ENCODE results near the gene CLEC3B.
"Not testable (repeated sequence)": the region's sequence is repeated elsewhere in the genome, so short reads cannot be mapped to it uniquely, and the experiment has no call there.

Gene CLEC3B

DNA sequence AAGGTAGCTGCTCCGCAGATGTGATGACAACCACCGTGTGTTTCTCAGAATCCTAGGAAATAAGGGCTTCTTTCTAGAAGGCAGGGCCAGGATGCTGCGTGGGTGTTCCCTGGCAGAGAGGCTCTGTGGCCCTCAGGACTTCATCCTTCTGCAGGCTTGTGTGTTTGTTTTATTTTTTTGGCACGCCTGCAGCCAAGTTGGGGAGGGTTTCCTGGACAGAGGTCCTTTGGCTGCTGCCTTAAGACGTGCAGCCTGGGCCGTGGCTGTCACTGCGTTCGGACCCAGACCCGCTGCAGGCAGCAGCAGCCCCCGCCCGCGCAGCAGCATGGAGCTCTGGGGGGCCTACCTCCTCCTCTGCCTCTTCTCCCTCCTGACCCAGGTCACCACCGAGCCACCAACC is at the start of gene CLEC3B:
CLEC3B (plus strand) TSS at position 266 of the 400 bp plus-strand sequence; CDS start at position 326, 60 bp downstream.
- no peak for DNase-seq (ENCODE audit: low read depth)
- TF ChIP-seq CTCF (IDR thresholded peaks at IDR 0.05; ENCODE audit: insufficient read depth, low read depth, low read length, missing control alignments) = no peak
- no peak within 1 kb of the TSS for H3K4me3 ChIP-seq (ENCODE audit: low read length)

- no peak for TF ChIP-seq CTCF (IDR thresholded peaks at IDR 0.05; ENCODE audit: insufficient read depth, low read depth, low read length, missing control alignments)
- H3K4me3 ChIP-seq (ENCODE audit: low read length) = no peak overlapping the region
- peak; percentile 74 for DNase-seq (ENCODE audit: low read depth)
These were observed 44.9 kb upstream of the CLEC3B start for GRCh38 chr3:44981220-44981619.

- H3K4me3 ChIP-seq (ENCODE audit: low read length) = no peak overlapping the region
- TF ChIP-seq CTCF (IDR thresholded peaks at IDR 0.05; ENCODE audit: insufficient read depth, low read depth, low read length, missing control alignments) = no peak
- DNase-seq (ENCODE audit: low read depth) = no peak
These were observed 44.4 kb upstream of the CLEC3B start for GRCh38 chr3:44981751-44982150.

GRCh38 chr3:44982817-44983216 is 43.3 kb upstream of the CLEC3B start:
- no peak for DNase-seq (ENCODE audit: low read depth)
- H3K4me3 ChIP-seq (ENCODE audit: low read length) = no peak overlapping the region
- TF ChIP-seq CTCF (IDR thresholded peaks at IDR 0.05; ENCODE audit: insufficient read depth, low read depth, low read length, missing control alignments) = no peak

DNA sequence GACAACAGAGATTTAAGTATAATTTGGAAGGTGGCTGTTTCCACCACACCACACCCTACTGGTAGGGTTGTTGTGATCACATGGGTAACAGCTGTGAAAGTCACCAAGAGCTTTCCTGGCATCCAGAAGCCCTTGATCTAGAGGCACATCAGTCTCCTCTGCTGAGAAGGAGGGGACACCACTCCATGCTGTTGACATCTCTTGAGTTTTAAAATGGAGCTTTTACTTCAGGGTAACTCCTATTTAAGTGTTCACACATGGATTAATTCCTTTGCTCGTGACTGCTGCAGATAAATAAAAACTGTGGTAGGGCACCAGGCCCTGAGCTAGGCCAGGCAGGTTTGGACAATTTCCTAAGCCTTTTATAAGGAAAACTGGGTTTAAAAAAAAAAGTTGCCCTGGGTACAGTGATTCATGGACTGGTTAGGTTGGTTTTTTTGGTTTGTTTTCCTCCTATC is 42.6 kb upstream of the CLEC3B start:
- H3K4me3 ChIP-seq (ENCODE audit: low read length) = no peak overlapping the region
- peak; percentile 91 for DNase-seq (ENCODE audit: low read depth)
- peak; percentile 1 for TF ChIP-seq CTCF (IDR thresholded peaks at IDR 0.05; ENCODE audit: insufficient read depth, low read depth, low read length, missing control alignments)

- no peak overlapping the region for H3K4me3 ChIP-seq (ENCODE audit: low read length)
- DNase-seq (ENCODE audit: low read depth) = no peak
- TF ChIP-seq CTCF (IDR thresholded peaks at IDR 0.05; ENCODE audit: insufficient read depth, low read depth, low read length, missing control alignments) = no peak
These were observed 41.8 kb upstream of the CLEC3B start for GRCh38 chr3:44984335-44984734.

GRCh38 chr3:44986330-44986729 is 39.8 kb upstream of the CLEC3B start:
- not testable (repeated sequence) for H3K4me3 ChIP-seq (ENCODE audit: low read length); DNase-seq (ENCODE audit: low read depth)
